ENCODE results near the gene ST6GALNAC4.
A peak's percentile ranks its signal among the peaks of the same experiment; 100 is the strongest.

ST6GALNAC4 gene

DNA sequence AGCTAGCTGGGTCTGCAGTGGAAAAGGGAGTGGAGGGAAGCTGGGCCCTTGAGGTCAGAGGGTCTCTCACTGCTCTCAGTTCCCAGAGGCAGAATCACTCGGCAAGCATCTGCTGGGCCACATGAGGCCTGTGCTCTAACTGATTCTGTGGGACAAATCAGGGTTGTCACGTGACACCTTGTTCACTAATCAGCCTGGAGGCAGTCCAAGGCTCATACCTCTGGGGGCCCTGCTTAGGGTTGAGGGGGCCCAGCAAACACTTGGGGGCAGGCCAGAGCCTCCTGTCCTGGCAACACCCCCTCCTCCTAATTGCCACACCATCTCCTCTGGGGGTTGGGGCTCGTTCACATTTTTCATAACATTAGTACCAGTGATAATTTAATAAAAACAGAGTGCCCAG, 29.9 kb upstream of the ST6GALNAC4 start:
- TF ChIP-seq, protein P1, sequence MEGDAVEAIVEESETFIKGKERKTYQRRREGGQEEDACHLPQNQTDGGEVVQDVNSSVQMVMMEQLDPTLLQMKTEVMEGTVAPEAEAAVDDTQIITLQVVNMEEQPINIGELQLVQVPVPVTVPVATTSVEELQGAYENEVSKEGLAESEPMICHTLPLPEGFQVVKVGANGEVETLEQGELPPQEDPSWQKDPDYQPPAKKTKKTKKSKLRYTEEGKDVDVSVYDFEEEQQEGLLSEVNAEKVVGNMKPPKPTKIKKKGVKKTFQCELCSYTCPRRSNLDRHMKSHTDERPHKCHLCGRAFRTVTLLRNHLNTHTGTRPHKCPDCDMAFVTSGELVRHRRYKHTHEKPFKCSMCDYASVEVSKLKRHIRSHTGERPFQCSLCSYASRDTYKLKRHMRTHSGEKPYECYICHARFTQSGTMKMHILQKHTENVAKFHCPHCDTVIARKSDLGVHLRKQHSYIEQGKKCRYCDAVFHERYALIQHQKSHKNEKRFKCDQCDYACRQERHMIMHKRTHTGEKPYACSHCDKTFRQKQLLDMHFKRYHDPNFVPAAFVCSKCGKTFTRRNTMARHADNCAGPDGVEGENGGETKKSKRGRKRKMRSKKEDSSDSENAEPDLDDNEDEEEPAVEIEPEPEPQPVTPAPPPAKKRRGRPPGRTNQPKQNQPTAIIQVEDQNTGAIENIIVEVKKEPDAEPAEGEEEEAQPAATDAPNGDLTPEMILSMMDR (conservative IDR thresholded peaks at IDR 0.05; ENCODE audit: low read depth, low read length) = no peak
- H3K4me3 ChIP-seq (ENCODE audit: low read depth, low read length) = no peak overlapping the region
- DNase-seq (ENCODE audit: low read depth) = no peak

DNA sequence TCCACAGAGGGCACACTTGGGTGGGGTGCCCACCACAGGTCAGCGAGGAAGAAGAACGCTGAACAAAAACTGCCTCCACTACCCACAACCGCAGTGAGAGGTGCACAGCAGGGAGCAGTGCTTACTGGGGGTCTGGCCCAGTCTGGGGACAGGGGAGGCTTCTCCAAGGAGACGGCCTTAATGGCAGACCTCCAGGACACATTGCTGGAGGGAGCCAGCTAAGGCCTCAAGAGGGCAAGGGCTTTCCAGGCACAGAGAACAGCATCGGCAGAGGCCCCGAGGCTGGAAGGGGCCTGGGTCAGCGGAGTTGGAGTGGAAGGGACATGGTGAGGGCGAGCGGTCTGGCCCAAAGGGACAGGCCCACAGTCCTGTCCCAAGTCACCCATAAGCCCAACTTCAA, 29.1 kb upstream of the ST6GALNAC4 start:
- no peak overlapping the region for H3K4me3 ChIP-seq (ENCODE audit: low read depth, low read length)
- TF ChIP-seq, protein P1 (conservative IDR thresholded peaks at IDR 0.05; ENCODE audit: low read depth, low read length) = no peak
- no peak for DNase-seq (ENCODE audit: low read depth)

DNA sequence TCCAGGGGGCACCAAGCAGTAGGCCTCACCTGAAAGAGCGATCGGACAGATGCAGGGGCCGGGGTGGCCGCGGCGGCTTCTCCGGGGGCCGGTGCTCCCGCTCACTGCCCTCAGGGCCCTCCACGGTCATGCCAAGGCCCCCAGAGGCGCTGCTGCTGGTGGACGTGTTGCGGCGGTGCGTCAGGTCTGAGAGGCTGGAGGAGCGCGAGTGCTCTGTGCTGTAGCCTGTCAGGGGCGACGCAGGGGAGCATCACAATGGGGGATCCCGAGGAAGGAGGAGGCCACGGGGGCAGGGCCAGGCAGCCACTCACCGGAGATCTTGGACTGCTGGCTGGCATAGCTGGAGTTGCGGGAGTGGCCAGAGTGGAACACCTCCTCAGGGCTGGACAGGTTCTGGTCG, 28.5 kb upstream of the ST6GALNAC4 start:
- TF ChIP-seq, protein P1 (conservative IDR thresholded peaks at IDR 0.05; ENCODE audit: low read depth, low read length) = no peak
- no peak for DNase-seq (ENCODE audit: low read depth)
- no peak overlapping the region for H3K4me3 ChIP-seq (ENCODE audit: low read depth, low read length)

DNA sequence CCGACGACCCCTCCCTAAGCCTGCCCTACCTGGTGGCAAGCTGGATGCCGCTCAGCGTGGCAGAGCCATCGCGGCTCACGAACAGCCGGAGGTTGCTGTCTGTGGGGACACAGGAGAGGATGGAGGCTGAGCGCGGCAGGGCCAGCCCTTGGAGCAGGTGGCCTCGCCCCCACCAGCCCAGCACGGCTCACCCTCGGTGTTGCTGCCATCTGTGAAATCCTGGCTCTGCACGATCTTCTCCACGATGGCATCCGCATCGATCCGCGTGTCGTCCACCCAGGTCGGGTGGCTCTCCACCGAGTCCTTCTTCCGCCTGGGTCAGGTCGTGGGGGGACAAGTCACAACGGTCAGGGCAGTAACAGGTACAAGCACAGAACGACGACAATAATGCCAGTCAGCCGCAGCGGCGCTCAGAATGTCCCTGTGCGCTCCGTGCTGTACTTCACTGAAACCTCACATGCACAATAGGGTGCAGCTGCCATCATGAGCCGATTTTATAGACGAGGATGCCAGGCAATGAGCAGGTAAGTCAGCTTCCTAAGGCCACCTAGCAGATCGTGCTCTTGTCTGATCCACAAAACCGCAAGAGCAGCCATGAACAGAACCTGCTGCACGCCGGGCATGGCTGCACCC, 27.9 kb upstream of the ST6GALNAC4 start:
- TF ChIP-seq, protein P1 (conservative IDR thresholded peaks at IDR 0.05; ENCODE audit: low read depth, low read length) = no peak
- no peak for DNase-seq (ENCODE audit: low read depth)
- H3K4me3 ChIP-seq (ENCODE audit: low read depth, low read length) = no peak overlapping the region

DNA sequence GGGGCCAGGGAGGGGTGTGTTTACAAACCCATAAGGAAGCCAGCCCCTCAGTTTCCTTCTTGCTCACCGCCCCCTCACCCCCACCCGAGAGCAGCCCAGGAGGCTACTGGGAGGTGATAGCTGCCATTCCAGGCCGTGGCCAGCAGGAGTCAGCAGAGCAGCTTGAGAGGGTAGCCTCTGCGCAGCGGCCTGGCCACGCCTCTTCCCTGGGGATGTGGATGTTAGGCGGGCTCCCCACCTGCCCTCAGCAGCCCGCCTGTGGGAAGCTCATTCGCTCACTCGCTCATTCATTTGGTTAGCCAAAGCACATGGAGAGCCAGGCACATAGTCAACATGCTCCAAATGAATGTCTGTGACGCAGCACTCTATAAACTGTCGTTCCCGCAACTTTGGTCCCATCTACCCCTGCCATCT, 26.9 kb upstream of the ST6GALNAC4 start:
- peak; percentile 84 for DNase-seq (ENCODE audit: low read depth)
- no peak overlapping the region for H3K4me3 ChIP-seq (ENCODE audit: low read depth, low read length)
- TF ChIP-seq, protein P1 (conservative IDR thresholded peaks at IDR 0.05; ENCODE audit: low read depth, low read length) = peak; percentile 93

DNA sequence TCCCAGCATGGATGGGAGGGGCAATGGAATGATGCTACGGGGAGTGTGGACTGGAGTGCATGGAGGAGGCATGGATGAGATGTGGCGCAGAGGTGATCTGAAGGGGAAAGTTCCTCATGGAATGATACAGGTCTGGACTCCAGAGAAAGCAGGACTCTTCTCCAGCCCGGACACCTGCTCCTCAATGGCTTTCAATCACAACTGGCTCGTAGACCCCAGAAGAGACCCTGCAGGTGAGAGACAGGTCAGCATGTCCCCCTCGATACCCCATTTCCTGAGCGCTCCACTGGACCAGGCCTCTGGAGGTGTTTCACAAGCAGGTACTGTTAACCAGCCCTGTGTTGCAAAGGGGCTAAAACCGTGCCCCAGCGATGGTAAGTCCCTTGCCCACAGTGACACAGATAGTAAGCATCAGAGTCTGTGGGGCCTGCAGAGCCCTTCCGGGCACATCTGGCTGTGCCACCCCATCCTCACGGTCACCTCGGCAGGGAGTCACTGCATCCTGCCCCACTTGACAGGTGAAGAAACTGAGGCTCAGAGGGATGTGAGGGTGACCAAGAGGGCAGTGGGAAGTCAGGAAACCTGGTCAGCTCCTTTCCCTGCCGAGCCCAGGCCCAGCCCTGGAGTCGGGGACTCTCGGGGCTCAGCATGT, 26.3 kb upstream of the ST6GALNAC4 start:
- H3K4me3 ChIP-seq (ENCODE audit: low read depth, low read length) = no peak overlapping the region
- no peak for DNase-seq (ENCODE audit: low read depth)
- TF ChIP-seq, protein P1 (conservative IDR thresholded peaks at IDR 0.05; ENCODE audit: low read depth, low read length) = no peak

Data from choroid plexus epithelial cell (primary cell).